Upper lobe of right lung (tissue), 1 donor: ENCODE measurements around the gene IL1RAPL1. TPM values are rescaled to one million over a fixed set of nuclear protein-coding genes. Genes with fewer than 3 reads are reported as not detected.

Experiments used
- ATAC-seq: fragments of 200-7000 bp; cut with Tn5 transposase; one replicate; pipeline ENCODE4 v1.9.1; 2020; ENCODE audit warnings: mild to moderate bottlenecking, moderate library complexity
- DNase-seq: peaks from one replicate; pipeline ENCODE4 v3.0.0-alpha.2; 2020
- H3K27ac ChIP-seq: fragments of 200-600 bp; one replicate; pipeline ENCODE4 v1.8.0; 2022
- H3K27me3 ChIP-seq: fragments of 200-600 bp; one replicate; pipeline ENCODE4 v1.8.0; 2022; ENCODE audit warnings: mild to moderate bottlenecking
- H3K36me3 ChIP-seq: fragments of 200-600 bp; one replicate; pipeline ENCODE4 v1.8.0; 2022
- H3K4me1 ChIP-seq: fragments of 200-600 bp; one replicate; pipeline ENCODE4 v1.8.0; 2022
- H3K4me3 ChIP-seq: fragments of 200-600 bp; one replicate; pipeline ENCODE4 v1.8.0; 2022; ENCODE audit warnings: mild to moderate bottlenecking
- H3K9me3 ChIP-seq: fragments of 200-600 bp; one replicate; pipeline ENCODE4 v1.8.0; 2022
- intact Hi-C: fragments of 100-400 bp; cut with DNase I; formaldehyde crosslinking; loops from one replicate; pipeline ENCODE4 v1.11.0; 2022
- total RNA-seq: library from RNA; stranded (reverse); fragmentation: NEBNext Ultra II Directional; extraction: Animal tissue kit (Norgen Biotek cat#: 25700); gene quantifications from one replicate; pipeline ENCODE4 v1.2.1, GENCODE V29; 2021
- TF ChIP-seq, protein P1 (sequence below): fragments of 200-600 bp; IDR thresholded peaks from one replicate; pipeline ENCODE4 v1.8.0; 2022; ENCODE audit warnings: antibody characterized with exemption
- donor health status: DM: no; HTN: yes; CAD: no; lungs with severe emphysema.

The IL1RAPL1 gene
- total RNA-seq, 1 donor from 2014 or later, result not detected

- no peaks in the 10 kb centered on the region for H3K36me3 ChIP-seq
- no peaks in the 10 kb centered on the region for H3K27me3 ChIP-seq
- no peak overlapping the region for H3K4me3 ChIP-seq
- ATAC-seq (no peak), DNase-seq (no peak)
- H3K4me1 ChIP-seq, result no peaks in the 10 kb centered on the region
- TF ChIP-seq, protein P1, sequence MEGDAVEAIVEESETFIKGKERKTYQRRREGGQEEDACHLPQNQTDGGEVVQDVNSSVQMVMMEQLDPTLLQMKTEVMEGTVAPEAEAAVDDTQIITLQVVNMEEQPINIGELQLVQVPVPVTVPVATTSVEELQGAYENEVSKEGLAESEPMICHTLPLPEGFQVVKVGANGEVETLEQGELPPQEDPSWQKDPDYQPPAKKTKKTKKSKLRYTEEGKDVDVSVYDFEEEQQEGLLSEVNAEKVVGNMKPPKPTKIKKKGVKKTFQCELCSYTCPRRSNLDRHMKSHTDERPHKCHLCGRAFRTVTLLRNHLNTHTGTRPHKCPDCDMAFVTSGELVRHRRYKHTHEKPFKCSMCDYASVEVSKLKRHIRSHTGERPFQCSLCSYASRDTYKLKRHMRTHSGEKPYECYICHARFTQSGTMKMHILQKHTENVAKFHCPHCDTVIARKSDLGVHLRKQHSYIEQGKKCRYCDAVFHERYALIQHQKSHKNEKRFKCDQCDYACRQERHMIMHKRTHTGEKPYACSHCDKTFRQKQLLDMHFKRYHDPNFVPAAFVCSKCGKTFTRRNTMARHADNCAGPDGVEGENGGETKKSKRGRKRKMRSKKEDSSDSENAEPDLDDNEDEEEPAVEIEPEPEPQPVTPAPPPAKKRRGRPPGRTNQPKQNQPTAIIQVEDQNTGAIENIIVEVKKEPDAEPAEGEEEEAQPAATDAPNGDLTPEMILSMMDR, result no peak
- no peak overlapping the region for H3K27ac ChIP-seq
- H3K9me3 ChIP-seq, result no peaks in the 10 kb centered on the region
- intact Hi-C loops, result no loop called here
These were observed 323.2 kb downstream of the IL1RAPL1 start for GRCh38 chrX:28910487-28910886.

DNA sequence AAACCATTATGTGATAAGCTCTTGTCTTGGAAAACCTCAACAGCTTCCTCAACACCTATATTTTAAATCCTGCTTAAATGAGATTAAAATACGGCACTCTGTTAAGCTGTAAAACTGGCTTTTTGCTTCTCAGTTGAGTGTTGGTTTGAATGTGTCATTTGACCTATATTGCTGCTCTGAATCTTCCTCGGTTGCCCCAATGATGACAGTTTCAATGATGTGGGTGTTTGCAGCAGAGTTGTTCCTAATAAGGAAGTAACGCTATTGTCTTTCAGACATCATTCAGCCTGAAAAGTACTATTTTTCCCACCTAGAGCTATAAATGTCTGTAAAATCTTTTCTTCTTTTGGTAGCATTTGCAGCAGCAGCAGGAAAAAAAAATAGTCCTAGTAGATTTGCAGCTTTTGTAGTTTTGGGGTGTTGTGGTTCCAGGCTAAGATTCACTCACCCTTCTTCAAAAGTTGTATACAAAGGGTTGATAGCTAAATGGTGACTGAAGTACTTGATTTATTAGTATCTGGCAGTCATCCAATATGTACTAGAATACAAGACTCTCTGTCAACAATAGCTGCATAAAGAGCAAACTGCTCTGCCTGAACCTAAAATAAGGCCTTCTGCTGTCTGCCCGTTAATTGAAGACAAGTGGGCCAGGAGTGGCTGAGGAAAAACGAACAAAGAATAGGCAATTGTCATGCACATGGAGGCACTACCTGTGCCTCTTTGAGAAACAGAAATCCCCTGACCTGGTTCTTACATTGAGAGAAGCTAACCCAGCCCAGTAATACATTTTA lies 333.1 kb downstream of the IL1RAPL1 start:
- TF ChIP-seq, protein P1, result no peak
- intact Hi-C loops, result no loop called here

DNA sequence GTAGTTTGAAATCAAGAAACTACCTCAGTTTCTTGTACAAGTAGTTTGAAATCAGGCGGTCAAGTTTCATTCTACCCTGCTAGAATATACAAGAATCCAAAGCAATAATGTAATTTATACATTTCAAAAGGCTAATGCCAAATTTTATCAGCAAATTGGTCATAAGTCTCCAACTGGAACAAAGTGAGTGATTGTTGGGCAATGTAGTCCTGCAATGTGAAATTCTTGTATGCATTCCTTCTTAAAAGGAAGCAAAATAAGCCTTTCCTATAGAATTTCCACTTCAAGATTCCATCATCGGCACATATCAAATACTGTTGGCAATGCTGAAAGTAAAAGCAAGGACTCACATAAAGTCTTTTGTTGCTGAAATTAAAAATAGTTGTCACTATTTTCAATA lies 334.9 kb downstream of the IL1RAPL1 start:
- TF ChIP-seq, protein P1, result no peak
- Histone ChIP-seq H3K27me3 (no peaks in the 10 kb centered on the region), H3K27ac (no peak overlapping the region), H3K36me3 (no peaks in the 10 kb centered on the region), H3K9me3 (no peaks in the 10 kb centered on the region), H3K4me1 (no peaks in the 10 kb centered on the region), H3K4me3 (no peak overlapping the region)
- ATAC-seq (no peak), DNase-seq (no peak)
- intact Hi-C loops, result no loop called here

More for the DNA sequence above, 333.1 kb downstream of the IL1RAPL1 start:
- H3K9me3 ChIP-seq, result no peaks in the 10 kb centered on the region
- no peak overlapping the region for H3K4me3 ChIP-seq
- H3K27ac ChIP-seq, result no peak overlapping the region
- ATAC-seq (no peak), DNase-seq (no peak)
- no peaks in the 10 kb centered on the region for H3K27me3 ChIP-seq
- no peaks in the 10 kb centered on the region for H3K4me1 ChIP-seq
- no peaks in the 10 kb centered on the region for H3K36me3 ChIP-seq

DNA sequence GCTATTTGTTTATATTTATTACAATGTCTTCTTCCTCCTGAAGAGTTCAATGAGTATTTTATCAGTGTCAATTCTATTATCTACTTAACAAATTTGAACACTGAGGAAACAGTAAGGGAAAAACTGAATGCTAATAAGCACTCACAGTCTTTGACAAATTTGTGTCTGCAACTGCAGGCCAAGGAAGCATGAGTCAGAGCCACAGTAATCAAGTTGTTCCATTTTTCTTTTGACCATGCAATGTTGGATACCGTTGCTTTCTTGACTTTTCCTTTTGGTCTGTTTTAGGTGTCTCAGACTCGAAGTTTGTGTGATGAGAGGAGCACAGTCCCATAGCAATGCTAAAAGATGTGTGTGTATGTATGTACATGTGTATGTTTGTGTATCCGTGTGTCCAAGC lies 359.6 kb downstream of the IL1RAPL1 start:
- no peak for DNase-seq
- Histone ChIP-seq H3K36me3 (no peaks in the 10 kb centered on the region), H3K9me3 (no peaks in the 10 kb centered on the region), H3K27me3 (no peaks in the 10 kb centered on the region), H3K27ac (no peak overlapping the region), H3K4me3 (no peak overlapping the region), H3K4me1 (no peaks in the 10 kb centered on the region)
- no peak for ATAC-seq
- intact Hi-C loops, result no loop called here
- TF ChIP-seq, protein P1, result no peak

DNA sequence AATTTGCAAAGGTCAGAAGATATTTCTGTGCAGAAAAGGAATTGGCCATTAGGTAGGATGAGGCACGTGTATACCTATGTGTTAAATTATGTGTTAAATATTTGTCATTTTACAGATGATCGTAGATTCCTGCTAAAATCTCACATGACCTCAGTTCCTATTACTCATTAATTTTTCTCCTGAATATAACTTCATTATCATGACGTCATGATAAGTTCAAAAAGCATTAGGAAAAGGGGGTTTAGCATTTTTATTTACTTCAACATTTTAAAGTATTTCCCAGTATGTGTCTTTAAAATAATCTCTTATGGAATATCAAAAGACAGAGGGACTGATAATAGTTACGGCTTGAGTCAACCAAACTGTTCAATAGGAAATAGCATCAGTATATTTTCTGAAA lies 372.8 kb downstream of the IL1RAPL1 start:
- no peak for DNase-seq
- no peaks in the 10 kb centered on the region for H3K36me3 ChIP-seq
- no peaks in the 10 kb centered on the region for H3K9me3 ChIP-seq
- H3K27ac ChIP-seq, result no peak overlapping the region
- ATAC-seq, result no peak
- H3K27me3 ChIP-seq, result no peaks in the 10 kb centered on the region
- intact Hi-C loops, result no loop called here
- TF ChIP-seq, protein P1, result no peak
- no peak overlapping the region for H3K4me3 ChIP-seq
- H3K4me1 ChIP-seq, result no peaks in the 10 kb centered on the region
